Non-pigmented ciliary epithelial cell (primary cell): ENCODE results near the gene TSPEAR.
"Not testable (repeated sequence)": the region's sequence is repeated elsewhere in the genome, so short reads cannot be mapped to it uniquely, and the experiment has no call there.

Experiments
- DNase-seq: peaks from one replicate; pipeline ENCODE4 v3.0.0-alpha.2; 2010; ENCODE audit warnings: low read depth

The TSPEAR gene

GRCh38 chr21:44702111-44702972, 9.0 kb downstream of the TSPEAR start:
- DNase-seq: no peak

- DNase-seq: no peak
Observed at GRCh38 chr21:44701541-44701940, 9.8 kb downstream of the TSPEAR start.

- DNase-seq: no peak
Observed at GRCh38 chr21:44701023-44701400, 10.4 kb downstream of the TSPEAR start.

GRCh38 chr21:44700101-44701022, 11.0 kb downstream of the TSPEAR start:
- no peak for DNase-seq

GRCh38 chr21:44699502-44700001, 11.8 kb downstream of the TSPEAR start:
- no peak for DNase-seq

- DNase-seq: no peak
Observed at GRCh38 chr21:44697811-44698734, 13.3 kb downstream of the TSPEAR start.

- DNase-seq: not testable (repeated sequence)
Observed at GRCh38 chr21:44697172-44697810, 14.1 kb downstream of the TSPEAR start, which contains the start of gene KRTAP10-12. Gene KRTAP10-12, plus strand, starts transcription at chr21:44697172. Its CDS starts 30 bp downstream, at chr21:44697202.

GRCh38 chr21:44696572-44696971, 14.8 kb downstream of the TSPEAR start:
- no peak for DNase-seq

GRCh38 chr21:44695641-44696040, 15.7 kb downstream of the TSPEAR start:
- no peak for DNase-seq

- DNase-seq: no peak
Observed at GRCh38 chr21:44695184-44695583, 16.2 kb downstream of the TSPEAR start.

GRCh38 chr21:44694776-44695175, 16.6 kb downstream of the TSPEAR start:
- no peak for DNase-seq

GRCh38 chr21:44692798-44693512, 18.4 kb downstream of the TSPEAR start:
- no peak for DNase-seq

GRCh38 chr21:44691686-44692085, 19.7 kb downstream of the TSPEAR start:
- DNase-seq: no peak

GRCh38 chr21:44689740-44690139, 21.6 kb downstream of the TSPEAR start:
- DNase-seq: not testable (repeated sequence)

- DNase-seq: no peak
Observed at GRCh38 chr21:44687671-44688070, 23.7 kb downstream of the TSPEAR start.

- DNase-seq: no peak
Observed at GRCh38 chr21:44686843-44687561, 24.4 kb downstream of the TSPEAR start.

- no peak for DNase-seq
Observed at GRCh38 chr21:44686000-44686781, 25.2 kb downstream of the TSPEAR start.

GRCh38 chr21:44685050-44685449, 26.3 kb downstream of the TSPEAR start:
- not testable (repeated sequence) for DNase-seq

GRCh38 chr21:44684483-44684882, 26.9 kb downstream of the TSPEAR start:
- no peak for DNase-seq
